Measurements from ENCODE around the gene HPDL. TPM values are rescaled to one million over a fixed set of nuclear protein-coding genes. Genes with fewer than 3 reads are reported as not detected.

Gene HPDL
- total and polyA plus RNA-seq, 10 of the 15 experiments (the other 5 are each of a cell fraction or from before 2014, with no cell fraction given), result 1.3 to 75.5 (median 31.8) TPM

DNA sequence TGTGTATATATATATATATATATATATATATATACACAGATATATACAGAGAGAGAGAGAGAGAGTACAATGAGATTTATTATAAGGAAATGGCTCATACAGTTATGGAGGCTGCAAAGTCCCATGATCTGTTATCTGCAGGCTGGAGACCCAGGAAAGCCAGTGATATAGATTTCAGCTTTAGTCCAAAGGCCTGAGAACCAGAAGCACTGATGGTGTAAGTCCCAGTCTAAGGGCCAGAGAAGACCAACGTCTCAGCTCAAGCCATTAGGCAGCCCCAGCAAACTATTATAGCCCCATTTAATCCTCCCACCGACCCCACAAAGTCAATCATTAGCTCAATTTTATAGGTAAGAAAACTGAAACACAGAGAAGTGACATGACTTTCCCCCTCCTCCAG is 35.0 kb upstream of the HPDL start:
- Histone ChIP-seq H3K9ac (ENCODE audit: control insufficient read depth, insufficient read depth, low read length) (no peak overlapping the region), H3K79me2 (ENCODE audit: control insufficient read depth, insufficient read depth, low read length) (no peaks in the 10 kb centered on the region), H4K20me1 (ENCODE audit: control insufficient read depth, insufficient read depth) (no peaks in the 10 kb centered on the region), H2AFZ (ENCODE audit: control insufficient read depth, low read depth, low read length) (no peak overlapping the region), H3K9me3 (replicated peaks; ENCODE audit: control insufficient read depth, insufficient read depth, low read length) (no peaks in the 10 kb centered on the region), H3K27me3 (replicated peaks in 1 of 2; ENCODE audit: control insufficient read depth in 2 of 2, insufficient read depth in 2 of 2, low read length in 1 of 2) (no peaks in the 10 kb centered on the region), H3K4me2 (ENCODE audit: control insufficient read depth, insufficient read depth) (no peak overlapping the region), H3K27ac (ENCODE audit: control insufficient read depth, insufficient read depth) (no peak overlapping the region), H3K4me3 (no peak overlapping the region), H3K36me3 (ENCODE audit: control insufficient read depth in 2 of 2, insufficient read depth in 2 of 2, low read length in 1 of 2) (no peaks in the 10 kb centered on the region), H3K4me1 (ENCODE audit: control insufficient read depth, insufficient read depth, low read length) (no peaks in the 10 kb centered on the region)
- CTCF ChIA-PET, result interaction anchor here (1.6 to 3.5 kb wide), 4 partner anchors 8 to 280 kb away, joined by 5 to 18 read pairs (median 10); partner anchors contain the start of gene UROD
- FAIRE-seq, result no peak
- in situ Hi-C loops (cut with MboI) (no loop called here), intact Hi-C loops (cut with micrococcal nuclease; ENCODE audit: unreplicated experiment) (no loop called here)
- POLR2A ChIA-PET, result interaction anchor here (1.2 to 2.2 kb wide), 2 partner anchors 11 to 277 kb away, joined by 3 to 8 read pairs; no protein-coding TSS in a partner anchor
- SMC1A ChIA-PET (ENCODE audit: uncharacterized antibody, unreplicated experiment), result interaction anchor here (0.6 to 2.9 kb wide), 9 partner anchors 9 to 508 kb away, joined by 3 to 13 read pairs (median 4); partner anchors contain the start of genes HECTD3 and UROD
- TF ChIP-seq ATF7 (IDR thresholded peaks at IDR 0.05; ENCODE audit: low read depth), result no peak
- no peak for TF ChIP-seq SMAD5 (IDR thresholded peaks at IDR 0.05; ENCODE audit: low read depth)
- TF ChIP-seq, protein P1, sequence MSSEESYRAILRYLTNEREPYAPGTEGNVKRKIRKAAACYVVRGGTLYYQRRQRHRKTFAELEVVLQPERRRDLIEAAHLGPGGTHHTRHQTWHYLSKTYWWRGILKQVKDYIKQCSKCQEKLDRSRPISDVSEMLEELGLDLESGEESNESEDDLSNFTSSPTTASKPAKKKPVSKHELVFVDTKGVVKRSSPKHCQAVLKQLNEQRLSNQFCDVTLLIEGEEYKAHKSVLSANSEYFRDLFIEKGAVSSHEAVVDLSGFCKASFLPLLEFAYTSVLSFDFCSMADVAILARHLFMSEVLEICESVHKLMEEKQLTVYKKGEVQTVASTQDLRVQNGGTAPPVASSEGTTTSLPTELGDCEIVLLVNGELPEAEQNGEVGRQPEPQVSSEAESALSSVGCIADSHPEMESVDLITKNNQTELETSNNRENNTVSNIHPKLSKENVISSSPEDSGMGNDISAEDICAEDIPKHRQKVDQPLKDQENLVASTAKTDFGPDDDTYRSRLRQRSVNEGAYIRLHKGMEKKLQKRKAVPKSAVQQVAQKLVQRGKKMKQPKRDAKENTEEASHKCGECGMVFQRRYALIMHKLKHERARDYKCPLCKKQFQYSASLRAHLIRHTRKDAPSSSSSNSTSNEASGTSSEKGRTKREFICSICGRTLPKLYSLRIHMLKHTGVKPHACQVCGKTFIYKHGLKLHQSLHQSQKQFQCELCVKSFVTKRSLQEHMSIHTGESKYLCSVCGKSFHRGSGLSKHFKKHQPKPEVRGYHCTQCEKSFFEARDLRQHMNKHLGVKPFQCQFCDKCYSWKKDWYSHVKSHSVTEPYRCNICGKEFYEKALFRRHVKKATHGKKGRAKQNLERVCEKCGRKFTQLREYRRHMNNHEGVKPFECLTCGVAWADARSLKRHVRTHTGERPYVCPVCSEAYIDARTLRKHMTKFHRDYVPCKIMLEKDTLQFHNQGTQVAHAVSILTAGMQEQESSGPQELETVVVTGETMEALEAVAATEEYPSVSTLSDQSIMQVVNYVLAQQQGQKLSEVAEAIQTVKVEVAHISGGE (CRISPR knock-in tag; IDR thresholded peaks at IDR 0.05), result no peak
- TF ChIP-seq PAX5 (IDR thresholded peaks at IDR 0.05; ENCODE audit: borderline replicate concordance, low read depth, low read length), result no peak
- no peak for TF ChIP-seq RAD21 (IDR thresholded peaks at IDR 0.05; ENCODE audit: insufficient read depth, low read depth, low read length)
- TF ChIP-seq, protein P2, sequence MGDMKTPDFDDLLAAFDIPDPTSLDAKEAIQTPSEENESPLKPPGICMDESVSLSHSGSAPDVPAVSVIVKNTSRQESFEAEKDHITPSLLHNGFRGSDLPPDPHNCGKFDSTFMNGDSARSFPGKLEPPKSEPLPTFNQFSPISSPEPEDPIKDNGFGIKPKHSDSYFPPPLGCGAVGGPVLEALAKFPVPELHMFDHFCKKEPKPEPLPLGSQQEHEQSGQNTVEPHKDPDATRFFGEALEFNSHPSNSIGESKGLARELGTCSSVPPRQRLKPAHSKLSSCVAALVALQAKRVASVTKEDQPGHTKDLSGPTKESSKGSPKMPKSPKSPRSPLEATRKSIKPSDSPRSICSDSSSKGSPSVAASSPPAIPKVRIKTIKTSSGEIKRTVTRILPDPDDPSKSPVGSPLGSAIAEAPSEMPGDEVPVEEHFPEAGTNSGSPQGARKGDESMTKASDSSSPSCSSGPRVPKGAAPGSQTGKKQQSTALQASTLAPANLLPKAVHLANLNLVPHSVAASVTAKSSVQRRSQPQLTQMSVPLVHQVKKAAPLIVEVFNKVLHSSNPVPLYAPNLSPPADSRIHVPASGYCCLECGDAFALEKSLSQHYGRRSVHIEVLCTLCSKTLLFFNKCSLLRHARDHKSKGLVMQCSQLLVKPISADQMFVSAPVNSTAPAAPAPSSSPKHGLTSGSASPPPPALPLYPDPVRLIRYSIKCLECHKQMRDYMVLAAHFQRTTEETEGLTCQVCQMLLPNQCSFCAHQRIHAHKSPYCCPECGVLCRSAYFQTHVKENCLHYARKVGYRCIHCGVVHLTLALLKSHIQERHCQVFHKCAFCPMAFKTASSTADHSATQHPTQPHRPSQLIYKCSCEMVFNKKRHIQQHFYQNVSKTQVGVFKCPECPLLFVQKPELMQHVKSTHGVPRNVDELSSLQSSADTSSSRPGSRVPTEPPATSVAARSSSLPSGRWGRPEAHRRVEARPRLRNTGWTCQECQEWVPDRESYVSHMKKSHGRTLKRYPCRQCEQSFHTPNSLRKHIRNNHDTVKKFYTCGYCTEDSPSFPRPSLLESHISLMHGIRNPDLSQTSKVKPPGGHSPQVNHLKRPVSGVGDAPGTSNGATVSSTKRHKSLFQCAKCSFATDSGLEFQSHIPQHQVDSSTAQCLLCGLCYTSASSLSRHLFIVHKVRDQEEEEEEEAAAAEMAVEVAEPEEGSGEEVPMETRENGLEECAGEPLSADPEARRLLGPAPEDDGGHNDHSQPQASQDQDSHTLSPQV (IDR thresholded peaks at IDR 0.05), result no peak
- TF ChIP-seq TARDBP (IDR thresholded peaks at IDR 0.05; ENCODE audit: borderline replicate concordance), result no peak
- TF ChIP-seq TAF1 (IDR thresholded peaks at IDR 0.05; ENCODE audit: borderline replicate concordance, low read depth, low read length), result no peak
- no peak for TF ChIP-seq POLR2A (IDR thresholded peaks at IDR 0.05; ENCODE audit: low read depth, low read length)
- TF ChIP-seq MEF2B (IDR thresholded peaks at IDR 0.05; ENCODE audit: partially characterized antibody, poor library complexity, severe bottlenecking), result no peak
- TF ChIP-seq RCOR1 (conservative IDR thresholded peaks at IDR 0.05; ENCODE audit: low read depth, low read length), result no peak
- TF ChIP-seq TCF3 (IDR thresholded peaks at IDR 0.05; ENCODE audit: borderline replicate concordance, insufficient read depth, low read depth, low read length), result no peak
- no peak for TF ChIP-seq CHD1 (IDR thresholded peaks at IDR 0.05; ENCODE audit: low read depth, low read length)
- no peak for TF ChIP-seq EZH2 (IDR thresholded peaks at IDR 0.05; ENCODE audit: borderline replicate concordance, control insufficient read depth, low read depth, low read length)
- no peak for DNase-seq (ENCODE audit: low read depth, low spot score)
- no TSS peak for BruUV-seq (replicated peaks)
- WGBS (ENCODE audit: insufficient coverage, insufficient replicate concordance, low lambda C conversion rate, missing lambda C conversion rate), result 48% methylated on average over 2 of the region's 2 CpGs
- ATAC-seq, result no peak
- RAD21 ChIA-PET (ENCODE audit: unreplicated experiment), result interaction anchor here (0.6 to 1.6 kb wide), 5 partner anchors 9 to 492 kb away, joined by 3 to 9 read pairs (median 4); partner anchors contain the start of gene PLK3
